HCT116 (cell line): ENCODE measurements around the gene COPA. TPM values are rescaled to one million over a fixed set of nuclear protein-coding genes. Genes with fewer than 3 reads are reported as not detected.

Experiments used
- ATAC-seq: fragments of 200-7000 bp; cut with Tn5 transposase; 2 replicates; pipeline ENCODE4 v1.9.1; 2020; ENCODE audit warnings: mild to moderate bottlenecking, moderate library complexity
- BruUV-seq: library from RNA; stranded (reverse); fragments of 400-500 nt; replicated peaks from 2 replicates; lab custom pipeline; 2021; lab: Mats Ljungman, UMichigan
- CTCF ChIA-PET: fragments of 300-600 bp; sonication (Branson Sonifier 250); formaldehyde crosslinking; loops from one replicate; lab custom pipeline; 2021; ENCODE audit warnings: antibody characterized with exemption; lab: Charles Lee
- POLR2A ChIA-PET: fragments of 300-600, 350-600 bp; sonication (Branson Sonifier 250); formaldehyde crosslinking; loops from one replicate; lab custom pipeline; 2021; ENCODE audit warnings: antibody characterized with exemption; lab: Charles Lee
- RAD21 ChIA-PET, 2 experiments: fragments of 300-600 bp; sonication (Branson Sonifier 250); formaldehyde crosslinking; loops; one replicate each; lab custom pipeline; 2023; ENCODE audit warnings: low total read pairs in 2 of 2; ENCODE audit not compliant: uncharacterized antibody in 2 of 2, unreplicated experiment in 2 of 2, low non-redundant PET in 1 of 2; lab: Charles Lee
- DNase-seq: peaks from one replicate; pipeline ENCODE4 v3.0.0-alpha.2; 2010; ENCODE audit warnings: low read depth, low spot score
- H2AFZ ChIP-seq: fragments of 200-600 bp; shearing (Covaris generic), sonication (generic); 2 replicates; pipeline ENCODE4 v1.6.1; 2017; ENCODE audit warnings: low read depth, mixed run types, mixed read lengths, antibody characterized with exemption, low read length; ENCODE audit not compliant: poor library complexity, severe bottlenecking
- H3K27ac ChIP-seq: 2 replicates; pipeline ENCODE4 v1.5.1; 2012; ENCODE audit warnings: low read depth, low read length
- H3K27me3 ChIP-seq: fragments of 200-600 bp; sonication (generic); 2 replicates; pipeline ENCODE4 v1.6.1; 2016; ENCODE audit warnings: mixed run types, low read length, mixed read lengths; ENCODE audit not compliant: insufficient read depth
- H3K36me3 ChIP-seq, 2 experiments: fragments of 200-500 bp in 1 of 2; fragments of 200-600 bp in 1 of 2; sonication (Bioruptor generic) in 1 of 2; sonication (generic) in 1 of 2; 2 replicates each; pipeline versions ENCODE4 v1.5.1 to v1.6.1; 2014 to 2016; ENCODE audit warnings: low read length in 2 of 2, inconsistent platforms in 1 of 2, mixed read lengths in 1 of 2, mixed run types in 1 of 2; ENCODE audit not compliant: insufficient read depth in 2 of 2, control insufficient read depth in 1 of 2
- H3K4me1 ChIP-seq, 2 experiments: fragments of 200-600 bp in 1 of 2; sonication (generic) in 1 of 2; 2 replicates each; pipeline versions ENCODE4 v1.5.1 to v1.6.1; 2012 to 2017; ENCODE audit warnings: low read length in 2 of 2, inconsistent platforms in 1 of 2, mild to moderate bottlenecking in 1 of 2, mixed read lengths in 1 of 2, mixed run types in 1 of 2, moderate library complexity in 1 of 2; ENCODE audit not compliant: insufficient read depth in 2 of 2, control insufficient read depth in 1 of 2
- H3K4me2 ChIP-seq: fragments of 200-600 bp; sonication (generic); 2 replicates; pipeline ENCODE4 v1.6.1; 2017; ENCODE audit warnings: mixed run types, low read length, mixed read lengths
- H3K4me3 ChIP-seq, 2 experiments: fragments of 200-600 bp in 1 of 2; sonication (generic) in 1 of 2; replicated peaks in 1 of 2; 2 replicates each; pipeline ENCODE4 v1.5.1; 2011 to 2016; ENCODE audit warnings: low read length in 2 of 2, control low read depth in 1 of 2, low read depth in 1 of 2, mild to moderate bottlenecking in 1 of 2, mixed read lengths in 1 of 2, mixed run types in 1 of 2
- H3K79me2 ChIP-seq: fragments of 200-600 bp; sonication (generic); 2 replicates; pipeline ENCODE4 v1.6.1; 2017; ENCODE audit warnings: mild to moderate bottlenecking, mixed run types, low read length, moderate library complexity, mixed read lengths; ENCODE audit not compliant: insufficient read depth
- H3K9ac ChIP-seq: fragments of 200-600 bp; sonication (generic); 2 replicates; pipeline ENCODE4 v1.6.1; 2016; ENCODE audit warnings: low read length, mixed read lengths
- H3K9me2 ChIP-seq: fragments of 200-600 bp; sonication (generic), shearing (Covaris generic); 2 replicates; pipeline ENCODE4 v1.6.1; 2017; ENCODE audit warnings: mixed run types, mild to moderate bottlenecking, moderate library complexity; ENCODE audit not compliant: insufficient read depth
- H3K9me3 ChIP-seq, 2 experiments: fragments of 200-500 bp in 1 of 2; fragments of 200-600 bp in 1 of 2; sonication (Bioruptor generic) in 1 of 2; sonication (generic) in 1 of 2; 2 replicates each; pipeline ENCODE4 v1.6.1; 2014 to 2017; ENCODE audit warnings: low read length in 2 of 2, mixed read lengths in 2 of 2, inconsistent platforms in 1 of 2, low read depth in 1 of 2, mild to moderate bottlenecking in 1 of 2, mixed run types in 1 of 2, moderate library complexity in 1 of 2; ENCODE audit not compliant: control insufficient read depth in 1 of 2, insufficient read depth in 1 of 2
- H4K20me1 ChIP-seq: fragments of 200-600 bp; sonication (generic), shearing (Covaris generic); 2 replicates; pipeline ENCODE4 v1.6.1; 2017; ENCODE audit warnings: mixed run types, mild to moderate bottlenecking, moderate library complexity; ENCODE audit not compliant: insufficient read depth
- CBX3 ChIP-seq: IDR thresholded peaks from 2 replicates; pipeline ENCODE4 v1.6.1; 2012; ENCODE audit warnings: low read depth
- CEBPB ChIP-seq: IDR thresholded peaks from 2 replicates; pipeline ENCODE4 v1.6.1; 2012; ENCODE audit warnings: low read depth
- EZH2 ChIP-seq: fragments of 200-600 bp; sonication (generic); IDR thresholded peaks from 2 replicates; pipeline ENCODE4 v1.6.1; 2017; ENCODE audit warnings: antibody characterized with exemption, mixed run types
- EZH2phosphoT487 ChIP-seq: fragments of 200-600 bp; IDR thresholded peaks from 2 replicates; pipeline ENCODE4 v1.6.1; 2018; ENCODE audit warnings: antibody characterized with exemption, borderline replicate concordance
- FOSL1 ChIP-seq: IDR thresholded peaks from 2 replicates; pipeline ENCODE4 v1.6.1; 2012; ENCODE audit warnings: low read depth
- JUND ChIP-seq: IDR thresholded peaks from 2 replicates; pipeline ENCODE4 v1.6.1; 2012
- POLR2A ChIP-seq: IDR thresholded peaks from 2 replicates; pipeline ENCODE4 v1.7.0; 2011; ENCODE audit warnings: borderline replicate concordance; ENCODE audit not compliant: insufficient read depth, insufficient read length; ENCODE audit errors: extremely low read depth
- POLR2AphosphoS5 ChIP-seq: IDR thresholded peaks from 2 replicates; pipeline ENCODE4 v1.6.1; 2011; ENCODE audit warnings: mild to moderate bottlenecking, low read depth, low read length, moderate library complexity
- RAD21 ChIP-seq: IDR thresholded peaks from 2 replicates; pipeline ENCODE4 v1.6.1; 2012; ENCODE audit warnings: low read depth, mild to moderate bottlenecking
- SIN3A ChIP-seq: IDR thresholded peaks from 2 replicates; pipeline ENCODE4 v1.6.1; 2012; ENCODE audit warnings: low read depth
- SRF ChIP-seq: IDR thresholded peaks from 2 replicates; pipeline ENCODE4 v1.6.1; 2012; ENCODE audit warnings: low read depth
- TCF7L2 ChIP-seq: IDR thresholded peaks from 2 replicates; pipeline ENCODE4 v1.7.0; 2011; ENCODE audit warnings: borderline replicate concordance, inconsistent platforms; ENCODE audit not compliant: insufficient read depth, insufficient read length; ENCODE audit errors: extremely low read depth
- ZFX ChIP-seq: fragments of 450-650 bp; IDR thresholded peaks from 2 replicates; pipeline ENCODE4 v1.6.1; 2017
- intact Hi-C: fragments of 100-400 bp; cut with micrococcal nuclease; formaldehyde crosslinking; loops from 2 replicates; pipeline ENCODE4 v1.10.0; 2022
- total RNA-seq: library from RNA; stranded (reverse); gene quantifications from one replicate; pipeline ENCODE4 v1.2.1, GENCODE V29; 2021; ENCODE audit not compliant: unreplicated experiment
- TF ChIP-seq, protein P1 (sequence below): IDR thresholded peaks from 2 replicates; pipeline ENCODE4 v1.6.1; 2011; ENCODE audit warnings: mild to moderate bottlenecking, low read length, moderate library complexity; ENCODE audit not compliant: insufficient replicate concordance; ENCODE audit errors: extremely low read depth
- TF ChIP-seq, protein P2 (sequence below): IDR thresholded peaks from 2 replicates; pipeline ENCODE4 v1.6.1; 2012
- TF ChIP-seq, protein P3 (sequence below): IDR thresholded peaks from 2 replicates; pipeline ENCODE4 v1.6.1; 2012; ENCODE audit warnings: low read depth
- TF ChIP-seq, protein P4 (sequence below), 3 experiments: fragments of 200-600 bp in 1 of 3; sonication (generic) in 1 of 3; IDR thresholded peaks in 2 of 3; conservative IDR thresholded peaks in 1 of 3; 2 replicates each; pipeline ENCODE4 v1.5.1; 2012 to 2017; ENCODE audit warnings: low read depth in 2 of 3, low read length in 2 of 3, antibody characterized with exemption in 1 of 3, borderline replicate concordance in 1 of 3, control low read depth in 1 of 3, mild to moderate bottlenecking in 1 of 3, mixed read lengths in 1 of 3, mixed run types in 1 of 3, moderate library complexity in 1 of 3; ENCODE audit not compliant: insufficient read depth in 1 of 3
- TF ChIP-seq, protein P5 (sequence below): IDR thresholded peaks from 2 replicates; pipeline ENCODE4 v1.6.1; 2012

COPA gene
- total RNA-seq, 1 experiment from 2014 or later, result 132 TPM

DNA sequence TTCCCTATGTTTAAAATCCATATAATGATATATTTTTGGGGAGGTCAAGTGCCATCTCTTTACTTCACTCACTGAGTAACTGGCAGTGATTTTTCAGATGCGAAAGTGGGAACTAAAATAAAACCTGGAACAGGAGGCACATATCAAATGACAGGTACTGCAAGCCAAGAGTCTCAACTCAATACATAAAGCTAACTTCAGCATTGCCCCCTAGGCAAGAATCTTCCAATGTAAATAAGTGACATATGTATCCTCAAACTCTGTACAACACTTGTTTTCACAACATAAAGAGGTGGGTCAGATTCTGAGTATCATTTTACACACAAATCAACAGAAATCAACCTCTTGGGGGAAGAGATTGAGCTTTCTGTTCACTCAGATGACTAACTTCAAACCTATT, 98.8 kb downstream of the COPA start (continued):
- TF ChIP-seq, protein P1, sequence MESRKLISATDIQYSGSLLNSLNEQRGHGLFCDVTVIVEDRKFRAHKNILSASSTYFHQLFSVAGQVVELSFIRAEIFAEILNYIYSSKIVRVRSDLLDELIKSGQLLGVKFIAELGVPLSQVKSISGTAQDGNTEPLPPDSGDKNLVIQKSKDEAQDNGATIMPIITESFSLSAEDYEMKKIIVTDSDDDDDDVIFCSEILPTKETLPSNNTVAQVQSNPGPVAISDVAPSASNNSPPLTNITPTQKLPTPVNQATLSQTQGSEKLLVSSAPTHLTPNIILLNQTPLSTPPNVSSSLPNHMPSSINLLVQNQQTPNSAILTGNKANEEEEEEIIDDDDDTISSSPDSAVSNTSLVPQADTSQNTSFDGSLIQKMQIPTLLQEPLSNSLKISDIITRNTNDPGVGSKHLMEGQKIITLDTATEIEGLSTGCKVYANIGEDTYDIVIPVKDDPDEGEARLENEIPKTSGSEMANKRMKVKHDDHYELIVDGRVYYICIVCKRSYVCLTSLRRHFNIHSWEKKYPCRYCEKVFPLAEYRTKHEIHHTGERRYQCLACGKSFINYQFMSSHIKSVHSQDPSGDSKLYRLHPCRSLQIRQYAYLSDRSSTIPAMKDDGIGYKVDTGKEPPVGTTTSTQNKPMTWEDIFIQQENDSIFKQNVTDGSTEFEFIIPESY, result no peak
- no peak for TF ChIP-seq ZFX
- TF ChIP-seq RAD21, result no peak
- TF ChIP-seq, protein P2, sequence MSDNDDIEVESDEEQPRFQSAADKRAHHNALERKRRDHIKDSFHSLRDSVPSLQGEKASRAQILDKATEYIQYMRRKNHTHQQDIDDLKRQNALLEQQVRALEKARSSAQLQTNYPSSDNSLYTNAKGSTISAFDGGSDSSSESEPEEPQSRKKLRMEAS, result no peak
- TF ChIP-seq, protein P3, sequence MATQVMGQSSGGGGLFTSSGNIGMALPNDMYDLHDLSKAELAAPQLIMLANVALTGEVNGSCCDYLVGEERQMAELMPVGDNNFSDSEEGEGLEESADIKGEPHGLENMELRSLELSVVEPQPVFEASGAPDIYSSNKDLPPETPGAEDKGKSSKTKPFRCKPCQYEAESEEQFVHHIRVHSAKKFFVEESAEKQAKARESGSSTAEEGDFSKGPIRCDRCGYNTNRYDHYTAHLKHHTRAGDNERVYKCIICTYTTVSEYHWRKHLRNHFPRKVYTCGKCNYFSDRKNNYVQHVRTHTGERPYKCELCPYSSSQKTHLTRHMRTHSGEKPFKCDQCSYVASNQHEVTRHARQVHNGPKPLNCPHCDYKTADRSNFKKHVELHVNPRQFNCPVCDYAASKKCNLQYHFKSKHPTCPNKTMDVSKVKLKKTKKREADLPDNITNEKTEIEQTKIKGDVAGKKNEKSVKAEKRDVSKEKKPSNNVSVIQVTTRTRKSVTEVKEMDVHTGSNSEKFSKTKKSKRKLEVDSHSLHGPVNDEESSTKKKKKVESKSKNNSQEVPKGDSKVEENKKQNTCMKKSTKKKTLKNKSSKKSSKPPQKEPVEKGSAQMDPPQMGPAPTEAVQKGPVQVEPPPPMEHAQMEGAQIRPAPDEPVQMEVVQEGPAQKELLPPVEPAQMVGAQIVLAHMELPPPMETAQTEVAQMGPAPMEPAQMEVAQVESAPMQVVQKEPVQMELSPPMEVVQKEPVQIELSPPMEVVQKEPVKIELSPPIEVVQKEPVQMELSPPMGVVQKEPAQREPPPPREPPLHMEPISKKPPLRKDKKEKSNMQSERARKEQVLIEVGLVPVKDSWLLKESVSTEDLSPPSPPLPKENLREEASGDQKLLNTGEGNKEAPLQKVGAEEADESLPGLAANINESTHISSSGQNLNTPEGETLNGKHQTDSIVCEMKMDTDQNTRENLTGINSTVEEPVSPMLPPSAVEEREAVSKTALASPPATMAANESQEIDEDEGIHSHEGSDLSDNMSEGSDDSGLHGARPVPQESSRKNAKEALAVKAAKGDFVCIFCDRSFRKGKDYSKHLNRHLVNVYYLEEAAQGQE, result no peak

DNA sequence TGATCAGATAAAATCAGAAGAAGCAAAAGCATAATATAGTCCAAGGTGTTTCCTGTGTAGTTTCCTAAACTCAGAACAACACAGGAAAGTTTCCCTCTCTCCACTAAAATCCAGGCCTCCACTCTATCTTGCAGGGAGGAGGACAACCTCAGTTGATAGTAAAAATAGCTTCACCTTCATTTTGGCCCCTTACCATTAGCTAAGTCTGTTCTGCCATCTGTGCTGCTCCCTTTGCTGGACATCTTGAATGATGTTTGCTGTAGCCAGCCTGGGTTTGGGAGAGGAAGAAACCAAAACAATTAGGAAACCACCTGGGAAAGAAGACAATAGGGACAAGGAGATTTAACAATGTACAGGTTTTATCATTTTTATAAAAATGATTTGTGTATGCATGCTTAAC, 99.3 kb downstream of the COPA start:
- ChIA-PET RAD21 (no interaction called here), CTCF (interaction anchor here (1.0 to 3.7 kb wide), 4 partner anchors 8 to 133 kb away, joined by 3 to 21 read pairs (median 6); no protein-coding TSS in a partner anchor), POLR2A (no interaction called here)
- Histone ChIP-seq H4K20me1 (no peaks in the 10 kb centered on the region), H3K9me2 (no peaks in the 10 kb centered on the region), H3K4me1 (no peaks in the 10 kb centered on the region), H2AFZ (no peak overlapping the region), H3K9me3 (no peaks in the 10 kb centered on the region), H3K27me3 (no peaks in the 10 kb centered on the region), H3K79me2 (peaks cover 46% of the 10 kb centered on the region), H3K9ac (no peak overlapping the region), H3K36me3 (peaks cover 9 to 14% of the 10 kb centered on the region in 2 experiments; a peak in 3 of 4 replicates), H3K4me3 (no peak overlapping the region), H3K27ac (no peak overlapping the region), H3K4me2 (no peak overlapping the region)
- intact Hi-C loops, result no loop called here
- ATAC-seq (no peak), DNase-seq (no peak)
- BruUV-seq, result no TSS peak
- no peak for TF ChIP-seq CBX3
- TF ChIP-seq SRF, result no peak
- TF ChIP-seq, protein P4, sequence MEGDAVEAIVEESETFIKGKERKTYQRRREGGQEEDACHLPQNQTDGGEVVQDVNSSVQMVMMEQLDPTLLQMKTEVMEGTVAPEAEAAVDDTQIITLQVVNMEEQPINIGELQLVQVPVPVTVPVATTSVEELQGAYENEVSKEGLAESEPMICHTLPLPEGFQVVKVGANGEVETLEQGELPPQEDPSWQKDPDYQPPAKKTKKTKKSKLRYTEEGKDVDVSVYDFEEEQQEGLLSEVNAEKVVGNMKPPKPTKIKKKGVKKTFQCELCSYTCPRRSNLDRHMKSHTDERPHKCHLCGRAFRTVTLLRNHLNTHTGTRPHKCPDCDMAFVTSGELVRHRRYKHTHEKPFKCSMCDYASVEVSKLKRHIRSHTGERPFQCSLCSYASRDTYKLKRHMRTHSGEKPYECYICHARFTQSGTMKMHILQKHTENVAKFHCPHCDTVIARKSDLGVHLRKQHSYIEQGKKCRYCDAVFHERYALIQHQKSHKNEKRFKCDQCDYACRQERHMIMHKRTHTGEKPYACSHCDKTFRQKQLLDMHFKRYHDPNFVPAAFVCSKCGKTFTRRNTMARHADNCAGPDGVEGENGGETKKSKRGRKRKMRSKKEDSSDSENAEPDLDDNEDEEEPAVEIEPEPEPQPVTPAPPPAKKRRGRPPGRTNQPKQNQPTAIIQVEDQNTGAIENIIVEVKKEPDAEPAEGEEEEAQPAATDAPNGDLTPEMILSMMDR (IDR thresholded peaks at IDR 0.05 in 2 of 3, conservative IDR thresholded peaks at IDR 0.05 in 1 of 3; ENCODE audit: borderline replicate concordance in 1 of 3, insufficient read depth in 1 of 3, low read depth in 2 of 3, low read length in 2 of 3), result no peak
- TF ChIP-seq POLR2A, result no peak
- no peak for TF ChIP-seq ZFX
- TF ChIP-seq FOSL1, result no peak
- no peak for TF ChIP-seq EZH2
- TF ChIP-seq POLR2AphosphoS5, result no peak
- TF ChIP-seq CEBPB, result no peak
- TF ChIP-seq, protein P5, sequence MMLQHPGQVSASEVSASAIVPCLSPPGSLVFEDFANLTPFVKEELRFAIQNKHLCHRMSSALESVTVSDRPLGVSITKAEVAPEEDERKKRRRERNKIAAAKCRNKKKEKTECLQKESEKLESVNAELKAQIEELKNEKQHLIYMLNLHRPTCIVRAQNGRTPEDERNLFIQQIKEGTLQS, result no peak
- no peak for TF ChIP-seq SIN3A
- no peak for TF ChIP-seq EZH2phosphoT487
- no peak for TF ChIP-seq JUND
- no peak for TF ChIP-seq TCF7L2
- TF ChIP-seq RAD21, result no peak
- TF ChIP-seq, protein P2, result no peak
